Ovary (tissue), 9 donors: ENCODE results near the gene PRKCE. TPM values are rescaled to one million over a fixed set of nuclear protein-coding genes. Genes with fewer than 3 reads are reported as not detected.

ENCODE experiments used
- DNase-seq, 5 donors: peaks; one replicate each; pipeline ENCODE4 v3.0.0-alpha.2; 2019 to 2020
- H3K27ac ChIP-seq, 2 donors: fragments of 200-600 bp; one replicate each; pipeline versions ENCODE4 v1.5.1 to v1.8.0; 2019 to 2022
- H3K27me3 ChIP-seq: fragments of 200-600 bp; one replicate; pipeline ENCODE4 v1.8.0; 2022
- H3K36me3 ChIP-seq: fragments of 200-600 bp; sonication (generic); one replicate; pipeline ENCODE4 v1.5.1; 2019
- H3K4me1 ChIP-seq: one replicate; pipeline ENCODE4 v1.8.1; 2013; ENCODE audit warnings: mild to moderate bottlenecking, moderate library complexity; ENCODE audit not compliant: insufficient read depth
- H3K4me3 ChIP-seq: fragments of 200-600 bp; sonication (generic); one replicate; pipeline ENCODE4 v1.5.1; 2017
- H3K9me3 ChIP-seq, 2 donors: fragments of 200-600 bp in 1 of 2; sonication (generic) in 1 of 2; one replicate each; pipeline versions ENCODE4 v1.5.1 to v1.8.1; 2013 to 2019; ENCODE audit warnings: mild to moderate bottlenecking in 1 of 2, moderate library complexity in 1 of 2
- CTCF ChIP-seq, 3 donors: fragments of 450-650 bp in 2 of 3; fragments of 200-600 bp in 1 of 3; IDR thresholded peaks; one replicate each; pipeline versions ENCODE4 v1.5.1 to v1.8.0; 2016 to 2022; ENCODE audit warnings: antibody characterized with exemption in 3 of 3, mild to moderate bottlenecking in 1 of 3
- EP300 ChIP-seq: sonication (generic); formaldehyde crosslinking; IDR thresholded peaks from one replicate; pipeline ENCODE4 v1.6.1; 2017; ENCODE audit warnings: antibody characterized with exemption
- POLR2A ChIP-seq: fragments of 450-650 bp; IDR thresholded peaks from one replicate; pipeline ENCODE4 v1.6.1; 2017; ENCODE audit warnings: antibody characterized with exemption, mild to moderate bottlenecking, moderate library complexity
- WGBS, 3 donors: extraction: QIAGEN DNeasy Blood & Tissue Kit in 1 of 3; methylation state at CpG; one replicate each; pipeline versions ENCODE4 v1.1.5 to v1.1.7; 2013 to 2017; 5-methylcytosine and 5-hydroxymethylcytosine counted together
- intact Hi-C, 4 donors: fragments of 100-400 bp; cut with DNase I; formaldehyde crosslinking; loops; one replicate each; pipeline versions ENCODE4 v1.11.0 to v1.15.1; 2022 to 2023
- polyA plus RNA-seq, 2 donors: library from polyadenylated mRNA; stranded (reverse); fragments of 200-250 nt in 1 of 2; fragments of 350-450 nt in 1 of 2; fragmentation: Illumina TruSeq in 1 of 2; extraction: RNeasy Lipid Tissue Mini Kit (QIAGEN cat#74804) in 1 of 2; gene quantifications; one replicate each; pipeline ENCODE4 v1.2.3, GENCODE V29; 2013 to 2014
- total RNA-seq, 7 donors: library from RNA; depleted of rRNA in 2 of 7; stranded (reverse); fragments of >200 nt in 2 of 7; fragmentation: NEBNext Ultra II Directional in 3 of 7; extraction: Animal tissue kit (Norgen Biotek cat#: 25700) in 3 of 7; gene quantifications; one replicate each; pipeline versions ENCODE4 v1.1.0 to v1.2.4, GENCODE V29; 2016 to 2023
- donor health status: DM: no; HTN: no; CAD: no; lungs with moderate emphysema.
- donor health status: DM: no; HTN: no; CAD: no.
- donor health status: Bipolar disorder and iron deficiency.
- donor health status: DM: yes; HTN: yes; CAD: no.
- donor health status: DM: no; HTN: no; CAD: no.
- donor health status: DM: yes; HTN: yes; CAD: no.

The PRKCE gene
- total and polyA plus RNA-seq, 9 donors, result 3.1 to 22.8 (median 12.8) TPM

- peaks cover 3% of the 10 kb centered on the region for H3K4me1 ChIP-seq
- no peak for DNase-seq
- H3K36me3 ChIP-seq, result no peaks in the 10 kb centered on the region
- 84 to 94% (median 88%) methylated on average over 5 of the region's 5 CpGs for WGBS, 3 donors
- intact Hi-C loops, result no loop called here
- no peaks in the 10 kb centered on the region for H3K27me3 ChIP-seq
- H3K27ac ChIP-seq, result no peak overlapping the region
- TF ChIP-seq EP300 (no peak), POLR2A (no peak), CTCF (IDR thresholded peaks at IDR 0.05) (no peak)
- H3K4me3 ChIP-seq, result no peak overlapping the region
- no peaks in the 10 kb centered on the region for H3K9me3 ChIP-seq
Measured at GRCh38 chr2:46122318-46122976, 471.0 kb downstream of the PRKCE start.

- DNase-seq, result no peak
- Histone ChIP-seq H3K4me3 (no peak overlapping the region), H3K36me3 (no peaks in the 10 kb centered on the region)
Measured at GRCh38 chr2:46123013-46123412, 471.5 kb downstream of the PRKCE start.

GRCh38 chr2:46125798-46126197, 474.3 kb downstream of the PRKCE start:
- intact Hi-C loops, result no loop called here
- H3K27ac ChIP-seq, result no peak overlapping the region
- TF ChIP-seq EP300 (no peak), POLR2A (no peak), CTCF (IDR thresholded peaks at IDR 0.05) (no peak)
- 94 to 99% (median 98%) methylated on average over 4 of the region's 4 CpGs for WGBS, 3 donors
- no peaks in the 10 kb centered on the region for H3K36me3 ChIP-seq
- no peak overlapping the region for H3K4me3 ChIP-seq
- no peaks in the 10 kb centered on the region for H3K27me3 ChIP-seq
- no peaks in the 10 kb centered on the region for H3K9me3 ChIP-seq
- no peaks in the 10 kb centered on the region for H3K4me1 ChIP-seq
- no peak for DNase-seq

More at GRCh38 chr2:46123013-46123412, 471.5 kb downstream of the PRKCE start:
- TF ChIP-seq EP300 (no peak), POLR2A (no peak), CTCF (IDR thresholded peaks at IDR 0.05) (no peak)
- Histone ChIP-seq H3K9me3 (no peaks in the 10 kb centered on the region), H3K27ac (no peak overlapping the region), H3K27me3 (no peaks in the 10 kb centered on the region), H3K4me1 (peaks cover 3% of the 10 kb centered on the region)
- intact Hi-C loops, result no loop called here

- Histone ChIP-seq H3K4me1 (no peaks in the 10 kb centered on the region), H3K36me3 (no peaks in the 10 kb centered on the region), H3K27me3 (no peaks in the 10 kb centered on the region), H3K9me3 (no peaks in the 10 kb centered on the region), H3K4me3 (no peak overlapping the region), H3K27ac (no peak overlapping the region)
- TF ChIP-seq EP300 (no peak), CTCF (IDR thresholded peaks at IDR 0.05) (no peak), POLR2A (no peak)
- 89 to 94% (median 90%) methylated on average over 4 of the region's 4 CpGs for WGBS, 3 donors
- intact Hi-C loops, result no loop called here
- DNase-seq, result no peak
Measured at GRCh38 chr2:46126571-46126970, 475.1 kb downstream of the PRKCE start.
